ENCODE data around the gene EYA3. TPM values are rescaled to one million over a fixed set of nuclear protein-coding genes. Genes with fewer than 3 reads are reported as not detected.

EYA3 gene
- total and polyA plus RNA-seq, 2 of the 8 experiments (the other 6 are each of a cell fraction or from before 2014, with no cell fraction given) = 15.0 to 33.9 TPM

DNA sequence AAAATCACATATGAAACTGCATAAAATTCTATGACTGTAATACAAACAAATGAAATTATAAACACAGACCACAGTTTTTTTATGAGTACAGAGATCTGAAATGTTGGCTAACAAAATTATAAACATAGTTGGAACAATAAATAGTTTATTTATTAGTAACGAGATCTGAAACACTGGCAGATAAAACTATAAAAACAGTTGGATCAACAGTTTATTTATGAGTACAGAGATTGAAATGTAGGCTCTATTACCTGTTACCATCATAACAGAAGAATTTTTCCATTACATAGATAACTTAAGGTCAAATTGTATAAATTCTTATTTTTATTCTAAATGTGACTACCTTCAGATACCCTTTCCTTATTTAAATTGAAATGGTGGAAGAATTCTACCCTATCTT, 14.5 kb downstream of the EYA3 start:
- H2BK15ac ChIP-seq (ENCODE audit: low read length) = no peak overlapping the region
- H3K14ac ChIP-seq (ENCODE audit: insufficient read length) = no peak overlapping the region
- H4K5ac ChIP-seq (ENCODE audit: insufficient read length, low read depth, low read length) = no peak overlapping the region
- no peak overlapping the region for H2AK5ac ChIP-seq (ENCODE audit: low read depth, low read length)
- no peaks in the 10 kb centered on the region for H3K27me3 ChIP-seq (replicated peaks in 1 of 4; ENCODE audit: control insufficient read depth in 3 of 4, extremely low read depth in 1 of 4, insufficient read depth in 3 of 4, low read length in 3 of 4)
- no peaks in the 10 kb centered on the region for H3K9me3 ChIP-seq (ENCODE audit: insufficient read depth in 2 of 2, low read depth in 1 of 2, low read length in 1 of 2)
- no peak overlapping the region for H2BK120ac ChIP-seq (replicated peaks; ENCODE audit: low read depth, low read length)
- H4K8ac ChIP-seq (ENCODE audit: extremely low read depth, insufficient read depth, low read length) = no peak overlapping the region
- H3K27ac ChIP-seq (ENCODE audit: low read depth, low read length) = no peak overlapping the region
- no peak overlapping the region for H2BK12ac ChIP-seq (ENCODE audit: low read depth, low read length)
- no peaks in the 10 kb centered on the region for H3K23me2 ChIP-seq (ENCODE audit: low read depth, low read length)
- no peak overlapping the region for H3K9ac ChIP-seq (replicated peaks in 1 of 4; ENCODE audit: extremely low read depth in 1 of 4, low read depth in 3 of 4, low read length in 3 of 4)
- H3K4ac ChIP-seq (replicated peaks; ENCODE audit: insufficient read length, low read depth, low read length) = no peak overlapping the region
- H2AFZ ChIP-seq (ENCODE audit: low read length) = no peak overlapping the region
- ChIA-PET POLR2A (ENCODE audit: partially characterized antibody) (no interaction called here), CTCF (ENCODE audit: partially characterized antibody) (interaction anchor here (0.7 kb wide), 1 partner anchor 610 kb away, joined by 3 read pairs; no protein-coding TSS in a partner anchor)
- H4K20me1 ChIP-seq (replicated peaks in 1 of 2; ENCODE audit: control insufficient read depth in 1 of 2, insufficient read depth in 2 of 2, low read length in 2 of 2) = peaks cover 0 to 2% of the 10 kb centered on the region in 2 experiments
- H3K23ac ChIP-seq (ENCODE audit: insufficient read length) = no peak overlapping the region
- no peak overlapping the region for H3K4me3 ChIP-seq (ENCODE audit: extremely low read depth in 1 of 4, insufficient read depth in 2 of 4, low read depth in 3 of 4, low read length in 4 of 4)
- H3K4me1 ChIP-seq (replicated peaks in 1 of 4; ENCODE audit: control insufficient read depth in 3 of 4, insufficient read depth in 4 of 4, low read length in 3 of 4) = no peaks in the 10 kb centered on the region
- H3K4me2 ChIP-seq (ENCODE audit: insufficient read depth in 1 of 2, low read depth in 2 of 2, low read length in 2 of 2) = no peak overlapping the region
- H2BK20ac ChIP-seq (ENCODE audit: low read length) = no peak overlapping the region
- no peak overlapping the region for H2BK5ac ChIP-seq (ENCODE audit: low read depth, low read length)
- H3K79me1 ChIP-seq (ENCODE audit: low read depth, low read length) = peaks cover 2% of the 10 kb centered on the region; the same call in 1 of the 2 replicates
- H4K91ac ChIP-seq (replicated peaks; ENCODE audit: insufficient read length, low read length) = no peak overlapping the region
- no peak for DNase-seq (ENCODE audit: low read depth in 1 of 2, low spot score in 2 of 2)
- WGBS, 2 experiments (ENCODE audit: extremely low coverage in 1 of 2, insufficient coverage in 1 of 2, insufficient read length in 1 of 2, insufficient replicate concordance in 2 of 2, low coverage in 1 of 2, low lambda C conversion rate in 2 of 2, missing lambda C conversion rate in 1 of 2) = 88% methylated on average over 1 of the region's 1 CpG; no CpG with 5 or more reads in 1 of the 2 experiments
- H3K18ac ChIP-seq (ENCODE audit: extremely low read depth, low read length) = no peak overlapping the region
- H3K36me3 ChIP-seq (ENCODE audit: control insufficient read depth in 2 of 4, insufficient read depth in 4 of 4, low read length in 3 of 4) = no peaks in the 10 kb centered on the region
- no peak for FAIRE-seq
- peaks cover 0 to 70% of the 10 kb centered on the region in 2 experiments; a peak in 2 of 4 replicates for H3K79me2 ChIP-seq (ENCODE audit: control insufficient read depth in 1 of 2, insufficient read depth in 2 of 2, low read length in 2 of 2)
- H3K56ac ChIP-seq (replicated peaks; ENCODE audit: insufficient read length, low read depth, low read length) = no peak overlapping the region

All from H1 (cell line).